Erythroblast (primary cell): Measurements from ENCODE around the gene NCBP2L.
A peak's percentile ranks its signal among the peaks of the same experiment; 100 is the strongest.

ENCODE experiments used
- DNase-seq, 2 experiments: peaks; one replicate each; lab custom pipeline; 2025; lab: John Stamatoyannopoulos, UW
- GATA1 ChIP-seq: IDR thresholded peaks from 2 replicates; pipeline ENCODE4 v1.6.1; 2011; ENCODE audit warnings: low read depth, mild to moderate bottlenecking, control low read depth, low read length, moderate library complexity
- POLR2A ChIP-seq: IDR thresholded peaks from 2 replicates; pipeline ENCODE4 v1.6.1; 2011; ENCODE audit warnings: mild to moderate bottlenecking, low read length

NCBP2L gene

GRCh38 chrX:107764845-107765608, 12.5 kb upstream of the NCBP2L start:
- TF ChIP-seq POLR2A (no peak), GATA1 (no peak)

GRCh38 chrX:107766470-107767150, 10.9 kb upstream of the NCBP2L start:
- TF ChIP-seq POLR2A (no peak), GATA1 (no peak)
- DNase-seq = no peak

More at GRCh38 chrX:107764845-107765608, 12.5 kb upstream of the NCBP2L start:
- no peak for DNase-seq

GRCh38 chrX:107768051-107768450, 9.5 kb upstream of the NCBP2L start:
- DNase-seq = no peak
- TF ChIP-seq POLR2A (no peak), GATA1 (no peak)

GRCh38 chrX:107769581-107770317, 7.8 kb upstream of the NCBP2L start:
- TF ChIP-seq POLR2A (no peak), GATA1 (no peak)
- no peak for DNase-seq

- DNase-seq = no peak
- TF ChIP-seq POLR2A (no peak), GATA1 (no peak)
Measured at GRCh38 chrX:107773206-107773605, 4.3 kb upstream of the NCBP2L start.

- peak in 1 of 2 experiments; percentile 0 for DNase-seq
- TF ChIP-seq POLR2A = peak; percentile 36
- no peak for TF ChIP-seq GATA1
Measured at GRCh38 chrX:107773906-107774435, 3.6 kb upstream of the NCBP2L start.

GRCh38 chrX:107775000-107775733, 2.4 kb upstream of the NCBP2L start:
- TF ChIP-seq POLR2A (no peak), GATA1 (no peak)
- DNase-seq = no peak

GRCh38 chrX:107775734-107776511, 1.6 kb upstream of the NCBP2L start, which contains the start of gene TSC22D3:
Gene TSC22D3 (minus strand): TSS chrX:107775787. CDS start chrX:107775419, 368 bp downstream.
- TF ChIP-seq GATA1 = no peak
- peak; percentile 70 for TF ChIP-seq POLR2A
- peak; percentile 63 to 77 for DNase-seq

- TF ChIP-seq GATA1 = no peak
- no peak for TF ChIP-seq POLR2A
- peak; percentile 83 to 89 for DNase-seq
Measured at GRCh38 chrX:107776649-107777535, 641 bp upstream of the NCBP2L start.

- no peak for TF ChIP-seq GATA1
- TF ChIP-seq POLR2A = no peak
Measured at GRCh38 chrX:107780525-107780924, 3.0 kb downstream of the NCBP2L start.

GRCh38 chrX:107787827-107788226, 10.3 kb downstream of the NCBP2L start:
- no peak for TF ChIP-seq GATA1
- TF ChIP-seq POLR2A = no peak
- no peak for DNase-seq

More at GRCh38 chrX:107780525-107780924, 3.0 kb downstream of the NCBP2L start:
- no peak for DNase-seq
